ENCODE measurements around the gene SMIM3. TPM values are rescaled to one million over a fixed set of nuclear protein-coding genes. Genes with fewer than 3 reads are reported as not detected.
A peak's percentile ranks its signal among the peaks of the same experiment; 100 is the strongest.

Gene SMIM3
- total and polyA plus RNA-seq, 12 donors, result 7.1 to 41.5 (median 14.0) TPM

GRCh38 chr5:150757087-150757649 lies 21.4 kb upstream of the SMIM3 start:
- TF ChIP-seq, protein P1, sequence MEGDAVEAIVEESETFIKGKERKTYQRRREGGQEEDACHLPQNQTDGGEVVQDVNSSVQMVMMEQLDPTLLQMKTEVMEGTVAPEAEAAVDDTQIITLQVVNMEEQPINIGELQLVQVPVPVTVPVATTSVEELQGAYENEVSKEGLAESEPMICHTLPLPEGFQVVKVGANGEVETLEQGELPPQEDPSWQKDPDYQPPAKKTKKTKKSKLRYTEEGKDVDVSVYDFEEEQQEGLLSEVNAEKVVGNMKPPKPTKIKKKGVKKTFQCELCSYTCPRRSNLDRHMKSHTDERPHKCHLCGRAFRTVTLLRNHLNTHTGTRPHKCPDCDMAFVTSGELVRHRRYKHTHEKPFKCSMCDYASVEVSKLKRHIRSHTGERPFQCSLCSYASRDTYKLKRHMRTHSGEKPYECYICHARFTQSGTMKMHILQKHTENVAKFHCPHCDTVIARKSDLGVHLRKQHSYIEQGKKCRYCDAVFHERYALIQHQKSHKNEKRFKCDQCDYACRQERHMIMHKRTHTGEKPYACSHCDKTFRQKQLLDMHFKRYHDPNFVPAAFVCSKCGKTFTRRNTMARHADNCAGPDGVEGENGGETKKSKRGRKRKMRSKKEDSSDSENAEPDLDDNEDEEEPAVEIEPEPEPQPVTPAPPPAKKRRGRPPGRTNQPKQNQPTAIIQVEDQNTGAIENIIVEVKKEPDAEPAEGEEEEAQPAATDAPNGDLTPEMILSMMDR (IDR thresholded peaks at IDR 0.05), result no peak
- Histone ChIP-seq H3K4me1 (peaks cover 4 to 61% (median 29%) of the 10 kb centered on the region in 9 donors), H3K27me3 (no peaks in the 10 kb centered on the region), H3K9me3 (no peaks in the 10 kb centered on the region), H3K4me3 (peak overlapping the region in 7 of 10 donors; percentile 57 to 88 (median 74)), H3K27ac (peak overlapping the region in 4 of 10 donors; percentile 90 to 94 (median 94)), H3K36me3 (peaks cover 0 to 47% (median 28%) of the 10 kb centered on the region in 9 donors)
- ATAC-seq, result no peak
- no peak for DNase-seq
- 65 to 79% methylated on average over 1 of the region's 1 CpG for WGBS, 2 donors
- intact Hi-C loops (cut with DNase I), result no loop called here

GRCh38 chr5:150758203-150758530 lies 20.4 kb upstream of the SMIM3 start:
- no peaks in the 10 kb centered on the region for H3K27me3 ChIP-seq
- no peaks in the 10 kb centered on the region for H3K9me3 ChIP-seq
- ATAC-seq, result peak; percentile 1 to 54 (median 20)
- 5% methylated on average over 12 of the region's 12 CpGs for WGBS, 2 donors
- H3K36me3 ChIP-seq, result peaks cover 0 to 37% (median 19%) of the 10 kb centered on the region in 9 donors
- peaks cover 4 to 64% (median 29%) of the 10 kb centered on the region in 9 donors for H3K4me1 ChIP-seq
- peak overlapping the region; percentile 56 to 88 (median 67) for H3K4me3 ChIP-seq
- TF ChIP-seq, protein P1 (IDR thresholded peaks at IDR 0.05), result no peak
- no peak for DNase-seq
- H3K27ac ChIP-seq, result peak overlapping the region; percentile 63 to 96 (median 94)
- intact Hi-C loops (cut with DNase I), result loop anchor here in 1 of 10 donors (2.0 kb wide), 1 partner anchor 57 kb away; the partner anchor contains the start of gene RBM22

GRCh38 chr5:150758531-150759333 lies 19.8 kb upstream of the SMIM3 start, which contains the start of gene DCTN4:
TSS of gene DCTN4 (minus strand) at chr5:150759017. CDS start at chr5:150758993, 24 bp downstream.
- intact Hi-C loops (cut with DNase I), result loop anchor here in 1 of 10 donors (2.0 kb wide), 1 partner anchor 58 kb away; the partner anchor contains the start of gene RBM22
- WGBS, 2 donors, result 1% methylated on average over 51 of the region's 51 CpGs
- TF ChIP-seq, protein P1 (IDR thresholded peaks at IDR 0.05), result peak in 3 of 9 donors; percentile 27 to 40 (median 27)
- H3K27ac ChIP-seq, result peak within 1 kb of the TSS; percentile 90 to 96 (median 94)
- DNase-seq, result peak; percentile 96 to 97
- peaks cover 4 to 64% (median 31%) of the 10 kb centered on the region in 9 donors for H3K4me1 ChIP-seq
- peak; percentile 93 to 98 (median 96) for ATAC-seq
- H3K4me3 ChIP-seq, result peak within 1 kb of the TSS; percentile 56 to 88 (median 67)
- peaks cover 0 to 32% (median 14%) of the 10 kb centered on the region in 9 donors for H3K36me3 ChIP-seq
- no peaks in the 10 kb centered on the region for H3K9me3 ChIP-seq
- H3K27me3 ChIP-seq, result no peaks in the 10 kb centered on the region

- H3K4me1 ChIP-seq, result peaks cover 4 to 64% (median 27%) of the 10 kb centered on the region in 9 donors
- TF ChIP-seq, protein P1 (IDR thresholded peaks at IDR 0.05), result no peak
- intact Hi-C loops (cut with DNase I), result loop anchor here in 1 of 10 donors (2.0 kb wide), 1 partner anchor 58 kb away; the partner anchor contains the start of gene RBM22
- H3K27me3 ChIP-seq, result no peaks in the 10 kb centered on the region
- peaks cover 0 to 26% (median 10%) of the 10 kb centered on the region in 9 donors for H3K36me3 ChIP-seq
- no peaks in the 10 kb centered on the region for H3K9me3 ChIP-seq
- WGBS, 2 donors, result 47 to 57% methylated on average over 4 of the region's 4 CpGs
- no peak for ATAC-seq
- no peak for DNase-seq
- peak overlapping the region; percentile 90 to 96 (median 94) for H3K27ac ChIP-seq
- peak overlapping the region in 9 of 10 donors; percentile 56 to 88 (median 69) for H3K4me3 ChIP-seq
These were observed 19.3 kb upstream of the SMIM3 start for GRCh38 chr5:150759334-150759583.

Measured in heart right ventricle (tissue), 16 donors.